Measurements from ENCODE around the gene BIN1. TPM values are rescaled to one million over a fixed set of nuclear protein-coding genes. Genes with fewer than 3 reads are reported as not detected.

The BIN1 gene
- total RNA-seq, 2 experiments from 2014 or later: 1.5 to 14.1 TPM

DNA sequence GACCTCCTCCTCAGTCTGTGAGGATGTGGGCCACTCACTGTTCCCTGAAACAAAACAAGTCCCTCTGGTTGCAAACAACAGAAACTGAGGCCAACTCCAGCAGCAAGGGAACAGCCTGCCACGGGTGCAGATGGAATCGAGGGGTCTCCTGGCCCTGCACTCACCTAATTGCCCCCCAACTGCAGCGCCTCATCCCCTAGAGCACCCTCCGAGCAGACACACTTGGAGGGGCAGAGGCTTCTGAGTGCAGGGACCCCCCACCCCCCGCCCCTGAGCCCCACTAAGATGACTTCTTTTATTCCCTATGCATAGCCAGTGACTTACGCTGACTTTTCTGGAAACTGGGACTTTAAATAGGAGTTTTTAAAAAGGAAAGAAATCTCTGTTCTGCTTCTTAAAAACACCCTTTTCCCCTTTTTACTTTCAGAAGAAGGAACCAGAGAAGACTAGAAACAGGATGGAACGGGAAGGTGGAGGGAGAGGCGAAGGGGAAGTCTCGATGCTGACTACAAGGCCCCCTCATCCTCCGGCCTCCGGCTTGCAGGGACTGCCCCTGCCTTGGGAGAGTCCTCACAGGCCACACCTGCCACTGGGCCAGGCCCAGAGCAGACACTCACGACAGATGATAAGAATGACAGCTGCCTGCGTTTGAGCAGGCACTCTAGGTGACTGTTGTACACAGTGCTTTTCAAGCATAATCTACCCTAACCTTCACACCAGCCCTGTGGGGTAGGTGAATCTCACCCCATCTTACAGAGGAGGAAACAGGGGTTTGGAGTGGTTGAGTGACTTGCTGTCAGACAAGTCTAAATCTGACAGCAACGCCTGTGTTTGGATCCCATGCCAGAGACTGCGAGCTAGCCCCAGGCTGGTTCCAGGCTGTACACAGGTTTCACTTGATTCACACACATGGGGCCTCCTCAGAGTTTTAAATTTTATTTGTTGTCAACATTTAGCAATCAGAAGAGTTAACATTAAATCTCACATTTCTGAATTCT is 28.2 kb upstream of the BIN1 start:
- Histone ChIP-seq H3K4me2 (ENCODE audit: low read length) (no peak overlapping the region), H3K79me2 (ENCODE audit: insufficient read depth, low read depth, low read length) (no peaks in the 10 kb centered on the region), H3K36me3 (ENCODE audit: insufficient read depth, low read length) (no peaks in the 10 kb centered on the region), H3K9me3 (ENCODE audit: low read length) (no peaks in the 10 kb centered on the region), H3K4me1 (ENCODE audit: insufficient read depth, low read length, poor library complexity, severe bottlenecking) (no peaks in the 10 kb centered on the region), H3K4me3 (ENCODE audit: low read depth, low read length, poor library complexity, severe bottlenecking) (no peak overlapping the region), H4K20me1 (ENCODE audit: insufficient read depth, low read length) (no peaks in the 10 kb centered on the region), H3K9me2 (ENCODE audit: insufficient read depth, low read length) (no peaks in the 10 kb centered on the region), H3K27ac (ENCODE audit: low read depth, low read length, poor library complexity, severe bottlenecking) (no peak overlapping the region), H2AFZ (ENCODE audit: low read length) (no peak overlapping the region)
- TF ChIP-seq, protein P1, sequence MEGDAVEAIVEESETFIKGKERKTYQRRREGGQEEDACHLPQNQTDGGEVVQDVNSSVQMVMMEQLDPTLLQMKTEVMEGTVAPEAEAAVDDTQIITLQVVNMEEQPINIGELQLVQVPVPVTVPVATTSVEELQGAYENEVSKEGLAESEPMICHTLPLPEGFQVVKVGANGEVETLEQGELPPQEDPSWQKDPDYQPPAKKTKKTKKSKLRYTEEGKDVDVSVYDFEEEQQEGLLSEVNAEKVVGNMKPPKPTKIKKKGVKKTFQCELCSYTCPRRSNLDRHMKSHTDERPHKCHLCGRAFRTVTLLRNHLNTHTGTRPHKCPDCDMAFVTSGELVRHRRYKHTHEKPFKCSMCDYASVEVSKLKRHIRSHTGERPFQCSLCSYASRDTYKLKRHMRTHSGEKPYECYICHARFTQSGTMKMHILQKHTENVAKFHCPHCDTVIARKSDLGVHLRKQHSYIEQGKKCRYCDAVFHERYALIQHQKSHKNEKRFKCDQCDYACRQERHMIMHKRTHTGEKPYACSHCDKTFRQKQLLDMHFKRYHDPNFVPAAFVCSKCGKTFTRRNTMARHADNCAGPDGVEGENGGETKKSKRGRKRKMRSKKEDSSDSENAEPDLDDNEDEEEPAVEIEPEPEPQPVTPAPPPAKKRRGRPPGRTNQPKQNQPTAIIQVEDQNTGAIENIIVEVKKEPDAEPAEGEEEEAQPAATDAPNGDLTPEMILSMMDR (conservative IDR thresholded peaks at IDR 0.05; ENCODE audit: low read length): no peak
- TF ChIP-seq EZH2phosphoT487 (IDR thresholded peaks at IDR 0.05; ENCODE audit: borderline replicate concordance, low read depth, low read length): no peak
- POLR2A ChIA-PET: no interaction called here
- DNase-seq (ENCODE audit: low spot score): no peak
- CTCF ChIA-PET (ENCODE audit: unreplicated experiment): no interaction called here
- BruUV-seq (replicated peaks): no TSS peak
- intact Hi-C loops (cut with micrococcal nuclease; ENCODE audit: unreplicated experiment): no loop called here

DNA sequence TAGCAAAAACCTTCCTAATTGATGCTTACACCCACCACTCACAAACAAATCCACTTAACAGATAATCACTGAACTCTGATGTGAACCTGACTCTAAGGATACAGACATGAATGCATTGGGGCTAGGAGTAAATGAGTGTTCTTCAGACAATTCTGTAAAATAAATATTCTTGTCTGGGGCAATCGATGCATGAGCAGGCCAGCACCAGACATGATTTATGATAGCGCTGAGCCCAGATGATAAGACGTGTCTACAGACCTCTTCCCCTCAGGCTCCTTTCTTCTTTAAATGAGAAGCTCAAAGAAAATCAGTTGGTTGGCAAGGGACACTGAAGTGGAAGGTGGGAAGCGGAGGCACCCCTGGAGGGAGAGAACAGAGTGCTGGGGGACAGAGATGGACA is 27.3 kb upstream of the BIN1 start:
- no TSS peak for BruUV-seq (replicated peaks)
- intact Hi-C loops (cut with micrococcal nuclease; ENCODE audit: unreplicated experiment): no loop called here
- Histone ChIP-seq H3K9me3 (ENCODE audit: low read length) (no peaks in the 10 kb centered on the region), H3K9me2 (ENCODE audit: insufficient read depth, low read length) (no peaks in the 10 kb centered on the region), H3K4me1 (ENCODE audit: insufficient read depth, low read length, poor library complexity, severe bottlenecking) (no peaks in the 10 kb centered on the region), H3K79me2 (ENCODE audit: insufficient read depth, low read depth, low read length) (no peaks in the 10 kb centered on the region), H3K27ac (ENCODE audit: low read depth, low read length, poor library complexity, severe bottlenecking) (no peak overlapping the region), H3K4me2 (ENCODE audit: low read length) (no peak overlapping the region), H2AFZ (ENCODE audit: low read length) (no peak overlapping the region), H3K4me3 (ENCODE audit: low read depth, low read length, poor library complexity, severe bottlenecking) (no peak overlapping the region), H3K36me3 (ENCODE audit: insufficient read depth, low read length) (no peaks in the 10 kb centered on the region), H4K20me1 (ENCODE audit: insufficient read depth, low read length) (no peaks in the 10 kb centered on the region)
- no peak for DNase-seq (ENCODE audit: low spot score)
- CTCF ChIA-PET (ENCODE audit: unreplicated experiment): no interaction called here
- TF ChIP-seq, protein P1 (conservative IDR thresholded peaks at IDR 0.05; ENCODE audit: low read length): no peak
- POLR2A ChIA-PET: no interaction called here

DNA sequence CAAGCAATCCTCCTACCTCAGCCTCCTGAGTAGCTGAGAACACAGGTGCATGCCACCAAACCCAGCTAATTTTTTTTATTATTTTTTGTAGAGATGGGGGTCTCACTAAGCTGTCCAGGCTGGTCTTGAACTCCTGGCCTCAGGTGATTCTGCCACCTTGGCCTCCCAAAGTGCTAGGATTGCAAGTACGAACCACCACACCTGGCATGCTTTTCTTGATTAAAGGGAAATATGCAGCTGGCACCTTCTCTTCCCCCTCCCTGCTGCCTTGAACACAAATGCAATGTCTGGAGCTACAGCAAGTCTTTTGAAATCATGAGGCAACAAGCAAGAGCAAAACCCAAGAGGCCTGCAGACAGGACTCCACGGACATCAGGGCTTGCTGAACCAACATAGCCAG is 26.8 kb upstream of the BIN1 start:
- TF ChIP-seq, protein P1 (conservative IDR thresholded peaks at IDR 0.05; ENCODE audit: low read length): no peak
- TF ChIP-seq EZH2phosphoT487 (IDR thresholded peaks at IDR 0.05; ENCODE audit: borderline replicate concordance, low read depth, low read length): no peak
- Histone ChIP-seq H2AFZ (ENCODE audit: low read length) (no peak overlapping the region), H4K20me1 (ENCODE audit: insufficient read depth, low read length) (no peaks in the 10 kb centered on the region), H3K27ac (ENCODE audit: low read depth, low read length, poor library complexity, severe bottlenecking) (no peak overlapping the region), H3K4me3 (ENCODE audit: low read depth, low read length, poor library complexity, severe bottlenecking) (no peak overlapping the region), H3K4me2 (ENCODE audit: low read length) (no peak overlapping the region), H3K4me1 (ENCODE audit: insufficient read depth, low read length, poor library complexity, severe bottlenecking) (peaks cover 2% of the 10 kb centered on the region), H3K79me2 (ENCODE audit: insufficient read depth, low read depth, low read length) (no peaks in the 10 kb centered on the region), H3K36me3 (ENCODE audit: insufficient read depth, low read length) (no peaks in the 10 kb centered on the region), H3K9me2 (ENCODE audit: insufficient read depth, low read length) (no peaks in the 10 kb centered on the region), H3K9me3 (ENCODE audit: low read length) (no peaks in the 10 kb centered on the region)
- intact Hi-C loops (cut with micrococcal nuclease; ENCODE audit: unreplicated experiment): no loop called here
- BruUV-seq (replicated peaks): no TSS peak
- ChIA-PET CTCF (ENCODE audit: unreplicated experiment) (no interaction called here), POLR2A (interaction anchor here (0.7 kb wide), 1 partner anchor 19 kb away, joined by 4 read pairs; no protein-coding TSS in a partner anchor)
- no peak for DNase-seq (ENCODE audit: low spot score)
